ENCODE measurements around the gene METTL6. TPM values are rescaled to one million over a fixed set of nuclear protein-coding genes. Genes with fewer than 3 reads are reported as not detected.
"Not testable (repeated sequence)": the region's sequence is repeated elsewhere in the genome, so short reads cannot be mapped to it uniquely, and the experiment has no call there.

Gene METTL6
- total and polyA plus RNA-seq, 7 donors: 5.4 to 21.9 (median 14.3) TPM

DNA sequence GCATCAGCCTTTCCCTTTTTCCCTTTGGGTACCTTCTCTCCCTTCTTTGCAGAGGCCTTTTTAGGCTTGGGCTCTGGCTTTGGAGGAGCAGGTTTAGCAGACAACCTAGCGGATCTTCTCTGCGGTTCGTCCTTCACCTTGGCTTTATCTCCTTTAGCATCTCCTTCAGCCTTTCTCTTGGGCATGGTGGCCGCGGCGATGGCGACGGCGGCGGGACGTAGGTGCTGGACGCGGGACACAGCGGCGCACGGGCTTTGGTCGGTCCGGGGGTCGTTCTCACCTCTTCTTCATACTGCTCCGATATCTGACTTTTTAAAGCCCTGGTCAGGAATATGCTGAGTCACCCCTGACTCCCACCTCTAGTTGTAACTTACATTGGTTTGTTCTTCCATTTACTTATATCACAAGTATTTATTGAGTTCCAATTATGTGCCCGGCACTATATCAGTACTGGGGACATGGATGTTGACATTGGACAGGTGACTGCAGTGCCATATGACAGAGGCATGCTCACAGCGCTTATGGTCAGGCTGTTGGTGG, 51.8 kb downstream of the METTL6 start:
- intact Hi-C loops (cut with DNase I): loop anchor here (5.0 kb wide), 1 partner anchor 43 kb away; the partner anchor contains the start of gene SH3BP5
- Histone ChIP-seq H3K27me3 (no peaks in the 10 kb centered on the region), H3K36me3 (no peaks in the 10 kb centered on the region), H3K4me3 (no peak overlapping the region), H3K27ac (no peak overlapping the region), H3K9me3 (no peaks in the 10 kb centered on the region), H3K4me1 (peaks cover 0 to 5% (median 0%) of the 10 kb centered on the region in 4 donors)
- DNase-seq: no peak
- TF ChIP-seq POLR2AphosphoS5 (IDR thresholded peaks at IDR 0.05) (no peak), EP300 (IDR thresholded peaks at IDR 0.05) (no peak), POLR2A (IDR thresholded peaks at IDR 0.05) (no peak)
- TF ChIP-seq, protein P1, sequence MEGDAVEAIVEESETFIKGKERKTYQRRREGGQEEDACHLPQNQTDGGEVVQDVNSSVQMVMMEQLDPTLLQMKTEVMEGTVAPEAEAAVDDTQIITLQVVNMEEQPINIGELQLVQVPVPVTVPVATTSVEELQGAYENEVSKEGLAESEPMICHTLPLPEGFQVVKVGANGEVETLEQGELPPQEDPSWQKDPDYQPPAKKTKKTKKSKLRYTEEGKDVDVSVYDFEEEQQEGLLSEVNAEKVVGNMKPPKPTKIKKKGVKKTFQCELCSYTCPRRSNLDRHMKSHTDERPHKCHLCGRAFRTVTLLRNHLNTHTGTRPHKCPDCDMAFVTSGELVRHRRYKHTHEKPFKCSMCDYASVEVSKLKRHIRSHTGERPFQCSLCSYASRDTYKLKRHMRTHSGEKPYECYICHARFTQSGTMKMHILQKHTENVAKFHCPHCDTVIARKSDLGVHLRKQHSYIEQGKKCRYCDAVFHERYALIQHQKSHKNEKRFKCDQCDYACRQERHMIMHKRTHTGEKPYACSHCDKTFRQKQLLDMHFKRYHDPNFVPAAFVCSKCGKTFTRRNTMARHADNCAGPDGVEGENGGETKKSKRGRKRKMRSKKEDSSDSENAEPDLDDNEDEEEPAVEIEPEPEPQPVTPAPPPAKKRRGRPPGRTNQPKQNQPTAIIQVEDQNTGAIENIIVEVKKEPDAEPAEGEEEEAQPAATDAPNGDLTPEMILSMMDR (IDR thresholded peaks at IDR 0.05): no peak
- WGBS, 2 donors: 95% methylated on average over 22 of the region's 22 CpGs

DNA sequence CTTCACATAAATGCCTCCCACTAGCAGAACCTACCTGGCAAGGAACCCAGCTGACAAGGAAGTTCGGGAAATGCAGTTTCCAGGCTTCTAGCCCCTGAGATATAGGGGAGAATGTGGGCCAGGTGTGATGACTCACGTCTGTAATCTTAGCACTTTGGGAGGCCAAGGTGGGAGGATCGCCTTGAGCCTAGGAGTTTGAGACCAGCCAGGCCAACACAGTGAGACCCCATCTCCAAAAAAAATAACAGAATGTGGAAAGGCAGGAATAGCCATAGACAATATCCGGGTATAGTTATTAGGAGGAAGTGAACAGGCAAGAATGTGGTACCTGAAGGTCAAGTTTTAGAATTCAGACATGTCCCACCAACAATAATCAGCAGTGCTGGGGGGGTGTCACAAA, 54.4 kb downstream of the METTL6 start:
- intact Hi-C loops (cut with DNase I): no loop called here
- DNase-seq: no peak
- WGBS, 2 donors: 91 to 96% methylated on average over 4 of the region's 4 CpGs

DNA sequence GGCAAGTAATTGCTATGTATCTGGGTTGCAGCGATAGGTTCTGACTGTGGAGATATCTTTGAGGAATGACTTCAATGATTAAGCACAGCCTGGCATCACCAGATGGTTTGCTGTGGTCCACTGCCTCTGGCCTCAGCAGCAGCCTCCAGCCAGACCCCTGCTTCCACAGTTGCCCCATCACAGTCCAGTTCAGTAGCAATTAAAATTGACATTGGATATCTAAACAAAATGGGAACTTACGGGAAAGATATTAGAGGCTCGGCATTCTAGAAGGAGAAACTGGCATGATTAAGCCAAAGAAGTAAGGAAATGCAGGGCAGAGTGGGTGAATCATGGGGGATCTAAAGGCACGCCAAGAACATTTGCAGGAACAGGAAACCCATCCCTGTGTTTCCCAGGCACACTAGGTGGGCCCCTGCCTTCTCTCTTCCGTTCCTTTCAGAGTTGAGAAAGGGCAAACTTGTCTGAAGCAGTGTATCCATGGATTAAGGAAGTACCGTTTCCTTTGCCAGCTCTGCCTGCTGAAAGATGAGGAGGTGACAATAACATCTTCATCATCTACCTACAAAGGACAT, 58.7 kb downstream of the METTL6 start:
- TF ChIP-seq, protein P1 (IDR thresholded peaks at IDR 0.05): no peak
- TF ChIP-seq POLR2A (IDR thresholded peaks at IDR 0.05) (no peak), POLR2AphosphoS5 (IDR thresholded peaks at IDR 0.05) (no peak), EP300 (IDR thresholded peaks at IDR 0.05) (no peak)
- Histone ChIP-seq H3K27ac (no peak overlapping the region), H3K4me1 (no peaks in the 10 kb centered on the region), H3K4me3 (no peak overlapping the region), H3K27me3 (no peaks in the 10 kb centered on the region), H3K36me3 (no peaks in the 10 kb centered on the region), H3K9me3 (no peaks in the 10 kb centered on the region)
- intact Hi-C loops (cut with DNase I): no loop called here
- 88 to 92% methylated on average over 6 of the region's 6 CpGs for WGBS, 2 donors
- no peak for DNase-seq

More for the DNA sequence above, 54.4 kb downstream of the METTL6 start:
- Histone ChIP-seq H3K9me3 (no peaks in the 10 kb centered on the region), H3K4me3 (no peak overlapping the region), H3K36me3 (no peaks in the 10 kb centered on the region), H3K4me1 (peaks cover 0 to 3% (median 0%) of the 10 kb centered on the region in 4 donors), H3K27me3 (no peaks in the 10 kb centered on the region), H3K27ac (no peak overlapping the region)
- TF ChIP-seq, protein P1 (IDR thresholded peaks at IDR 0.05): no peak
- TF ChIP-seq POLR2A (IDR thresholded peaks at IDR 0.05): no peak
- no peak for TF ChIP-seq POLR2AphosphoS5 (IDR thresholded peaks at IDR 0.05)
- TF ChIP-seq EP300 (IDR thresholded peaks at IDR 0.05): no peak

DNA sequence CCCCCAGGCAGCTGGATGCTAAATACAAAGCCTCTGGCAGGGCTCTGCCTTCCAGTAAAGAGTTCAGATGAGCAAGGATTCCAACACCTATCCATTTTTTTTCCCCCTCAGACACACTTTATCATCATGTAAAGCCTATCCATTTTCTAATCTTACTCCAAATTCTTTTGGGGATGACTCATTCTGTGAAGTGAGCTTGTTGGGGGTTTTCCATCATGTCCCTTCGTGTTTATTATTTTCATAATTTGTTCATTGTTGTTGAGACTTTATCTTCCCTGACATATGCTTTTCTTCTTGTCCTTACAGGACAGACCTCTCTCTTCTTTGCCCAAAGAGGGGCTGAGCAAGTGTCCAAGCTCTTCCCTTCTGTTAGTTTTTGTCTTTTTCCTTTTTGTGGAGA, 60.3 kb downstream of the METTL6 start:
- no peak for DNase-seq
- Histone ChIP-seq H3K36me3 (no peaks in the 10 kb centered on the region), H3K9me3 (no peaks in the 10 kb centered on the region), H3K27ac (no peak overlapping the region), H3K4me1 (no peaks in the 10 kb centered on the region), H3K4me3 (no peak overlapping the region), H3K27me3 (no peaks in the 10 kb centered on the region)
- TF ChIP-seq EP300 (IDR thresholded peaks at IDR 0.05): no peak
- WGBS, 2 donors: 57 to 67% methylated on average over 1 of the region's 1 CpG
- intact Hi-C loops (cut with DNase I): no loop called here

DNA sequence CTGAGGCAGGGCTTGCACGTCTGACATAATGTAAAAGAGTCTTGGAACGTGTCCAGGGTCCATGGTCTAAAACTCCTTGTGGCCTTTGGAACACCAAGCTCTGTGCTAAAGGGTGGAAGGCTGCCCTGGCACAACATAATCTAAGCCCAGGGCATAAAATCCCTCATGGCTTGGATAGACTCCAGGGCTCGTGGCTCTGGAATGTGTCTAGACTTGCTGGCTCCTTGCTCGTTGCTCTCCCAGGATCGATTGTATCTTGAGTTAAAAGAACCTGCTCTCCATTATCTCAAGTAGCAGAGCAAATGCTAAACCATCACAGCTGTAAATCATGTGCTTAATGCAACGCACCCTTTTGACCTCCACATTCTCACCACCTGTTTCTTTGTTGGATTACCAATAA, 63.3 kb downstream of the METTL6 start:
- H3K4me1 ChIP-seq; H3K9me3 ChIP-seq; H3K27ac ChIP-seq; H3K36me3 ChIP-seq; H3K27me3 ChIP-seq; DNase-seq; H3K4me3 ChIP-seq; intact Hi-C loops (cut with DNase I): not testable (repeated sequence)
- WGBS, 2 donors: 10 to 53% methylated on average over 6 of the region's 6 CpGs
